Mucosa of stomach (tissue), 1 donor: ENCODE measurements around the gene AP1S1.
"Not testable (repeated sequence)": the region's sequence is repeated elsewhere in the genome, so short reads cannot be mapped to it uniquely, and the experiment has no call there.

Experiments
- H3K27me3 ChIP-seq: one replicate; pipeline ENCODE4 v1.7.0; 2013; ENCODE audit warnings: mild to moderate bottlenecking, low read length; ENCODE audit not compliant: control insufficient read depth, insufficient read depth
- H3K36me3 ChIP-seq: one replicate; pipeline ENCODE4 v1.7.0; 2013; ENCODE audit warnings: low read length; ENCODE audit not compliant: control insufficient read depth, insufficient read depth
- H3K4me1 ChIP-seq: one replicate; pipeline ENCODE4 v1.7.0; 2013; ENCODE audit warnings: mild to moderate bottlenecking, low read length; ENCODE audit not compliant: control insufficient read depth, insufficient read depth
- H3K4me3 ChIP-seq: one replicate; pipeline ENCODE4 v1.7.0; 2013; ENCODE audit warnings: low read length
- H3K9ac ChIP-seq: one replicate; pipeline ENCODE4 v1.7.0; 2013; ENCODE audit warnings: mild to moderate bottlenecking, low read length, moderate library complexity
- H3K9me3 ChIP-seq: one replicate; pipeline ENCODE4 v1.7.0; 2013; ENCODE audit warnings: mild to moderate bottlenecking, low read length, moderate library complexity; ENCODE audit not compliant: control insufficient read depth
- donor health status: Pancreatic carcinoma.

The AP1S1 gene

GRCh38 chr7:101180130-101180755 lies 26.0 kb downstream of the AP1S1 start, which contains the start of gene NAT16:
TSS of gene NAT16 (minus strand) at chr7:101180293. CDS start at chr7:101174807, 5,486 bp downstream.
- Histone ChIP-seq H3K4me3 (no peak within 1 kb of the TSS), H3K9me3 (no peaks in the 10 kb centered on the region), H3K4me1 (peaks cover 10% of the 10 kb centered on the region), H3K36me3 (no peaks in the 10 kb centered on the region), H3K27me3 (peaks cover 56% of the 10 kb centered on the region), H3K9ac (no peak within 1 kb of the TSS)

GRCh38 chr7:101185258-101185839 lies 31.1 kb downstream of the AP1S1 start:
- H3K4me3 ChIP-seq, result no peak overlapping the region
- no peaks in the 10 kb centered on the region for H3K36me3 ChIP-seq
- no peak overlapping the region for H3K9ac ChIP-seq
- H3K9me3 ChIP-seq, result no peaks in the 10 kb centered on the region
- peaks cover 3% of the 10 kb centered on the region for H3K4me1 ChIP-seq
- H3K27me3 ChIP-seq, result peaks cover 9% of the 10 kb centered on the region

DNA sequence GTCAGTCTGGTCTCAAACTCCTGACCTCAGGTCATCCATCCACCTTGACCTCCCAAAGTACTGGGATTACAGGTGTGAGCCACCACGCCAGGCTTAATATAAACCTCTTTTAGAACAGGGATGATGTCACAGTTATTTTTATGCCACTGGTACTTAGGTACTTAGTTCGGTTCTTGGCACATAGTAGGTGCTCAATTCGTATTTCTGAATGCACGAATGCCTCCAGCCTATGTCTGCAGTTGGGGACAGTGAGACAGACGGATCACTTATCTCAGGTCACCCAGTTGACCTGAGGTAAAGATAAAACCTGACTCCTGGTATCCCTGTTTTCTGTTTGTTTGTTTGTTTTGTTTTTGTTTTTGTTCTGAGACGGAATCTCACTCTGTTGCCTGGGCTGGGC lies 31.9 kb downstream of the AP1S1 start:
- H3K4me1 ChIP-seq, result peaks cover 3% of the 10 kb centered on the region
- no peaks in the 10 kb centered on the region for H3K36me3 ChIP-seq
- peaks cover under 1% of the 10 kb centered on the region for H3K27me3 ChIP-seq
- no peak overlapping the region for H3K9ac ChIP-seq
- no peaks in the 10 kb centered on the region for H3K9me3 ChIP-seq
- no peak overlapping the region for H3K4me3 ChIP-seq

DNA sequence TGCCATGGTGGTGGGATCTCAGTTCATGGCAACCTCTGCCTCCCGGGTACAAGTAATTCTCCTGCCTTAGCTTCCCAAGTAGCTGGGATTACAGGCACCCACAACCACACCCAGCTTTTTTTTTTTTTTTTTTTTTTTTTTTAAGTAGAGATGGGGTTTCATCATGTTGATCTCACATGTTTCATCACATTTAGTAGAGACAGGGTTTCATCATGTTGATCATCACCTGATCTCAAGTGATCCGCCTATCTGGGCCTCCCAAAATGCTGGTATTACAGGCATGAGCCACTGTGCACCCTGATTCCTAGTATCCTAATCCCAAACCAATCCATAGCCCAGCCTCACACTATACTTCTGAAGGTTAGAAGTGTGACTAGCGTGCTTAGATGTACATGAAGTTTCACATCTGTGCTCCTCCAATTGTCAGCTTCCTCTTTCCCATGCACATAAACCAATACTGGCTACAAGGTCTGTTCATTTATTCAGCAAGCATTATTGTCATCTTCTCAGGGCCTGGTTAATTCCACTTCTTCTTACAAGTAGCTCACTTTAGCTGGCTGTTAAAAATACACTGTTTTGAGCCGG lies 32.7 kb downstream of the AP1S1 start:
- Histone ChIP-seq H3K27me3 (no peaks in the 10 kb centered on the region), H3K4me3 (no peak overlapping the region), H3K36me3 (no peaks in the 10 kb centered on the region), H3K4me1 (peaks cover 3% of the 10 kb centered on the region), H3K9me3 (no peaks in the 10 kb centered on the region), H3K9ac (no peak overlapping the region)

- Histone ChIP-seq H3K4me1 (peaks cover 4% of the 10 kb centered on the region), H3K9me3 (no peaks in the 10 kb centered on the region), H3K9ac (no peak overlapping the region), H3K4me3 (no peak overlapping the region), H3K27me3 (no peaks in the 10 kb centered on the region), H3K36me3 (no peaks in the 10 kb centered on the region)
Measured at GRCh38 chr7:101189109-101189508, 34.8 kb downstream of the AP1S1 start.

- H3K4me3 ChIP-seq, result no peak overlapping the region
- H3K9ac ChIP-seq, result no peak overlapping the region
- H3K4me1 ChIP-seq, result peaks cover 8% of the 10 kb centered on the region
- no peaks in the 10 kb centered on the region for H3K9me3 ChIP-seq
- H3K27me3 ChIP-seq, result peaks cover 6% of the 10 kb centered on the region
- no peaks in the 10 kb centered on the region for H3K36me3 ChIP-seq
Measured at GRCh38 chr7:101195884-101196283, 41.6 kb downstream of the AP1S1 start.

GRCh38 chr7:101197991-101198390 lies 43.7 kb downstream of the AP1S1 start:
- Histone ChIP-seq H3K36me3 (no peaks in the 10 kb centered on the region), H3K9ac (no peak overlapping the region), H3K4me3 (no peak overlapping the region), H3K9me3 (no peaks in the 10 kb centered on the region), H3K4me1 (peaks cover 10% of the 10 kb centered on the region), H3K27me3 (peaks cover 18% of the 10 kb centered on the region)

DNA sequence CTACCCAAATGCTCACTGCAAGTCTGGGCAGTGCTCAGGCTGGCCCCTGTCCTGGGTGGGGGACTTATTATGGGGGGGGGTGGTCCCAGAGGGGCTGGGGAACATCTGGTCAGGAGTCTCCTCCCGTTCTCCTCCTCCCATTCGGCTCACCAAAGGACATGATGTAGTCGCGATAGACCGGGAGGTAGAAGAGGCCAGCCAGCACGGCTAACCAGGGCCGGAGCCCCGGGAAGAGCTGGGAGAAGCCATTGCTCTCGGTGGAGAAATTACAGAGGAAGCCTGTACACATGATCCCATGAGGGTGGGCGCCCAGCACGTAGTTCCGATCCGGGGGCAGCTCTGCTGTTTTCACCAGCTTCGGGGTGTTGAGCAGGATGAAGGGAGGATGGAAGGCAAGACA lies 44.2 kb downstream of the AP1S1 start:
- Histone ChIP-seq H3K4me3 (no peak overlapping the region), H3K4me1 (peaks cover 10% of the 10 kb centered on the region), H3K36me3 (no peaks in the 10 kb centered on the region), H3K27me3 (peaks cover 21% of the 10 kb centered on the region), H3K9ac (no peak overlapping the region), H3K9me3 (no peaks in the 10 kb centered on the region)

DNA sequence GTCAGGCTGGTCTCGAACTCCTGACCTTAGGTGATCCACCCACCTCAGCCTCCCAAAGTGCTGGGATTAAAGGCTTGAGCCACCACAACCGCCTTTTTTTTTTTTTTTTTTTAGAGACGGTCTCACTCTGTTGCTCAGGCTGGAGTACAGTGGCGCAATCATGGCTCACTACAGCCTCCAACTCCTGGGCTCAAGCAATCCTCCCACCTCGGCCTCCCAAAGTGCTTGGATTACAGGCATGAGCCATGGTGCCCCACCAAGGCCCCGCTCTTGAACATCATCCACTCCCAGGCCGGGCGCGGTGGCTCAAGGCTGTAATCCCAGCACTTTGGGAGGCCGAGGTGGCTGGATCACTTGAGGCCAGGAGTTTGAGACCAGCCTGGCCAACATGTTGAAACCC lies 45.2 kb downstream of the AP1S1 start:
- Histone ChIP-seq H3K27me3 (peaks cover 21% of the 10 kb centered on the region), H3K4me1 (peaks cover 10% of the 10 kb centered on the region)
- not testable (repeated sequence) for H3K4me3 ChIP-seq, H3K36me3 ChIP-seq, H3K9me3 ChIP-seq, H3K9ac ChIP-seq

DNA sequence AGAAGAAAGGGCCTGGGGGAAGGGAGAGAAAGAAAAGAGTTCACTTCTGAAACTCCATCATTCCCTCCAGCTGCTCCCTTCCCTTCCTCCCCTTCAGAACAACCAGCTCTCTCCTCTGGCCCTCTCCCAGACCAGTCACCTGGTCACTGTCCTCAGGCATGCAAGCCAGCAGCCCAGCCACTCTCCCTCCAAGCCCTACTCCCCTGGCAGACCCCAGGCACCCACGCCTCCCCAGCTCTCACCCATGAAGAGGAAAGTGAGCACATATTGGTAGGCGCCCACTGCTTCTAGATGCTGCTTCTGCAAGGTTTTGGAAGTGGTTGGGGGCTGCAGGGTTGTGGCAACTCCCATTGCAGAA lies 46.2 kb downstream of the AP1S1 start:
- H3K36me3 ChIP-seq, result no peaks in the 10 kb centered on the region
- H3K27me3 ChIP-seq, result peaks cover 18% of the 10 kb centered on the region
- no peaks in the 10 kb centered on the region for H3K9me3 ChIP-seq
- H3K4me3 ChIP-seq, result no peak overlapping the region
- H3K4me1 ChIP-seq, result peaks cover 10% of the 10 kb centered on the region
- no peak overlapping the region for H3K9ac ChIP-seq

- no peak within 1 kb of the TSS for H3K4me3 ChIP-seq
- H3K9ac ChIP-seq, result no peak within 1 kb of the TSS
- peaks cover 18% of the 10 kb centered on the region for H3K27me3 ChIP-seq
- no peaks in the 10 kb centered on the region for H3K36me3 ChIP-seq
- H3K4me1 ChIP-seq, result peaks cover 10% of the 10 kb centered on the region
- no peaks in the 10 kb centered on the region for H3K9me3 ChIP-seq
Measured at GRCh38 chr7:101200862-101201599, 46.8 kb downstream of the AP1S1 start, which contains the start of gene MOGAT3. TSS of gene MOGAT3 (minus strand) at chr7:101201036. CDS start at chr7:101200854, 182 bp downstream.
